Peyer's patch (tissue), 4 donors: Measurements from ENCODE around the gene RPTOR.

Experiments used
- POLR2A ChIP-seq, 2 donors: fragments of 450-650 bp; IDR thresholded peaks; one replicate each; pipeline ENCODE4 v1.5.1; 2017; ENCODE audit warnings: antibody characterized with exemption in 2 of 2, mild to moderate bottlenecking in 2 of 2, moderate library complexity in 2 of 2
- TF ChIP-seq, protein P1 (sequence below), 6 experiments: fragments of 450-650 bp in 4 of 6; fragments of 200-600 bp in 2 of 6; sonication (generic) in 1 of 6; IDR thresholded peaks; one replicate each; pipeline ENCODE4 v1.5.1; 2017 to 2019; ENCODE audit warnings: antibody characterized with exemption in 6 of 6, mild to moderate bottlenecking in 3 of 6, moderate library complexity in 1 of 6

DNA sequence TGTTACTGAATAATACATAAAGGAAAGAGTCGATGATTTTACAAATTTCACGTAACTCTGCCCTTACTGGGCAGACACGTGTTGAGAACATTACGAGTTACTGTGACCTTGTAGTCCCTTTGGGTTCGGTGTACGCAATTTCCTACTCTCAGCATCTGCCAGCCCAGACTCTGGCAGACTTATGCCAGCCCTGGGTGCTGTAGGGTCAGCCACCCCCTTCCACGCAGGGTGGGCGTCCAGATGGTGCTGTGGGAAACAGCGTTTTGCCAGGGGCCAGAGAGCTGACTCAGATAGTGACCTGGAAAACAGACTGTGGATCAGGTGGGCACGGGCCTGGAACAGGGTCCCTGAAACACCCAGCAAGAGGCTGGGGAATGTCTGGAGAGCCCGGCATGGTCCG lies 148.9 kb downstream of the RPTOR start:
- TF ChIP-seq, protein P1, sequence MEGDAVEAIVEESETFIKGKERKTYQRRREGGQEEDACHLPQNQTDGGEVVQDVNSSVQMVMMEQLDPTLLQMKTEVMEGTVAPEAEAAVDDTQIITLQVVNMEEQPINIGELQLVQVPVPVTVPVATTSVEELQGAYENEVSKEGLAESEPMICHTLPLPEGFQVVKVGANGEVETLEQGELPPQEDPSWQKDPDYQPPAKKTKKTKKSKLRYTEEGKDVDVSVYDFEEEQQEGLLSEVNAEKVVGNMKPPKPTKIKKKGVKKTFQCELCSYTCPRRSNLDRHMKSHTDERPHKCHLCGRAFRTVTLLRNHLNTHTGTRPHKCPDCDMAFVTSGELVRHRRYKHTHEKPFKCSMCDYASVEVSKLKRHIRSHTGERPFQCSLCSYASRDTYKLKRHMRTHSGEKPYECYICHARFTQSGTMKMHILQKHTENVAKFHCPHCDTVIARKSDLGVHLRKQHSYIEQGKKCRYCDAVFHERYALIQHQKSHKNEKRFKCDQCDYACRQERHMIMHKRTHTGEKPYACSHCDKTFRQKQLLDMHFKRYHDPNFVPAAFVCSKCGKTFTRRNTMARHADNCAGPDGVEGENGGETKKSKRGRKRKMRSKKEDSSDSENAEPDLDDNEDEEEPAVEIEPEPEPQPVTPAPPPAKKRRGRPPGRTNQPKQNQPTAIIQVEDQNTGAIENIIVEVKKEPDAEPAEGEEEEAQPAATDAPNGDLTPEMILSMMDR (IDR thresholded peaks at IDR 0.05) = no peak
- TF ChIP-seq POLR2A (IDR thresholded peaks at IDR 0.05) = no peak
